LoVo (cell line): ENCODE data around the gene ZMIZ1.

Source experiments
- DNase-seq: peaks from one replicate; pipeline ENCODE4 v3.0.0-alpha.2; 2016; ENCODE audit warnings: low spot score

The ZMIZ1 gene

GRCh38 chr10:79156334-79157274 lies 87.8 kb downstream of the ZMIZ1 start:
- no peak for DNase-seq

GRCh38 chr10:79158004-79158340 lies 89.2 kb downstream of the ZMIZ1 start:
- DNase-seq: no peak

- DNase-seq: no peak
Measured at GRCh38 chr10:79158402-79159097, 89.8 kb downstream of the ZMIZ1 start.

GRCh38 chr10:79159141-79159651 lies 90.4 kb downstream of the ZMIZ1 start:
- no peak for DNase-seq

DNA sequence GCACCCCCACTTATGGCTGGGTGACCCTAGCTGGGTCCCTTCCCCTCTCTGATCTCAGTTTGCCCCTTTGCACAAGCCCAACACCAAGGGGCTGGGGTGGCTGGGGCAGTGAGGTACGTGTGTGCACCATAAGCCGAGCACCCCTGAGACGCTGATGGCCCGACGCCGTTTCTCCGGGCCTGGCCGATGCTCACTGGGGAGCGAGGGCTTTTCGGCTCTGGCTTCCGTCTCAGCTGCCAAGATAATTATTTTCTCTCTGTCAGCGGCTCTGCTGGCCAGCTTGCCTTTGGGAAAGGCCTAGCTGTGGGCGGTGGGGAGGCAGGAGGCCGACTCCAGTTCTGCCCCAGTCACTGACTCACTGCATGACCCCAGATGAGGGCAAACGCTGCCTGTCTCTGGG lies 91.0 kb downstream of the ZMIZ1 start:
- DNase-seq: no peak

DNA sequence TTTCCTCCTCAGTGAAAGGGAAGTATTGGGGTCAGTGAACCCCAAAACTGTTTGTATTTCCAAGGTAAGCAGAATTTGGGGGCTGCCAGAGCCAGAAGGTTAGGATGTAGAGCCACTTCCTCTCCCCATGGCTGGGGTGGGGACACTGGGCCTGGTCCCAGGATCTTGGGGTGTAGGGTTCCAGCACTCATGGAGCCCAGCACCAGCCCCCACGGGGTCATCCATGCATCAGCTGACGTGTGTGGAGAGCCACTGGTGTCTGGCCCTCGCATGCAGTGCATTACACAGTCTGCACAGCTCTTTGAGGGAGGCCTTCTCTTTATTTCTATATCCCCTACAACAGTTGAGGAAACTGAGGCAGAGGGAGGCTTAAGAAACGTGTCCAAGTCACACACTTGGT lies 91.4 kb downstream of the ZMIZ1 start:
- no peak for DNase-seq

DNA sequence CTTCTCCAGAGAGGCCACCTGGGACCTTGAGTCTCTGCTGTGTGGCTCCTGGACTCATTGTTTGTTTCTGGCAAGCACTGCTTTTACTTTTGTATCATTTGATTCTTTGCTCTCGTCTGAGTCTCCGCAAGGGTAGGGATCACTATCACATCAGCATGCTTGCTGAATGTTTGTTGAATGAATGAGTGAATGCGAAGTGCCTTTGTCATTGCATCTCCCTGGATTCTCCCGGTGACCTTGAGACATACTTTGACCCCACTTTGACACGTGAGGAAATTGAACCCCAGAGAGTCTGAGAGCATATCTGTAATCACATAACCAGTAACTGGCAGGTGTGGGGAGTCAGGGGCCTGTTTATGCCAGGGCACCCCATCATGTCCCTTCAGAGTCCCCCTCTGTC lies 92.8 kb downstream of the ZMIZ1 start:
- DNase-seq: no peak

- DNase-seq: no peak
Measured at GRCh38 chr10:79162022-79162421, 93.3 kb downstream of the ZMIZ1 start.

DNA sequence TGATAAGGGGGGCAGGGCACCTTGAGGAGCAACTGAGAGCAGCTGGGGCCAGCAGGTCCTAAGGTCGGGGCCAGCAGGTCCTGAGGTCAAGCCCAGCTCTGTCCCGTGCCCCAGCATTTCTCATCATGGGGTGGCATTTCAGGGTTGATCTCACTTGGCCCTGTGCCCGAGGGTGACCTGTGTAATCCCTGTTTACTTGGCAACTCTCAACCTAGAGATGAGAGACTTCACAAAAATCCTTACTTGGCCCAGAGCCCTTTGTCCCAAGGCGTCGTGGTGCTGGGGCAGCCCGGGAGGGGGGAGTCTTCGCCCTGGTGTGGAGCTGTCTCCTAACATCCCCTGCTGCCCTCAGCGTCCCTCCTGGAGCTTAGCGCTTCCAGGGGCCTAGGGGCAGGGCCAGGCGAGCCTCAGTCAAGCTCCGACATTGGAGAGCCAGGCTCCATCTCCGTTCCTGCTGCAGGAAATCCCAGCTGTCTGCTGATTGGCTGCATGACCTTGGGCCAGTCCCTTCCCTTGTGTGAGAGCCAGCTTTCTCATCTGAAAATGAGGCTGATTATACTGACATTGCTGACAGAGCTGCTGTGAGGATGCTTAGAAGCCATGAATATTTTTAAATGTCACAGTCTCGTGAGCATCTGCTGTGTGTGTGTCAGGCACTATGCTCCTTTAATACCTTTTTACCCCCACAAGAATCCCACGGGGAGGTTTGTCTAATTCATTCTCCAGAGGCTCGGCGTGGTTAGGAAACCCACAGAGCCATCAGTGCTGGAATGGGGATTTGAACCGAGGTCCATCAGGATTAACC lies 94.3 kb downstream of the ZMIZ1 start:
- DNase-seq: peak; percentile 31

- DNase-seq: no peak
Measured at GRCh38 chr10:79163666-79163975, 94.9 kb downstream of the ZMIZ1 start.

DNA sequence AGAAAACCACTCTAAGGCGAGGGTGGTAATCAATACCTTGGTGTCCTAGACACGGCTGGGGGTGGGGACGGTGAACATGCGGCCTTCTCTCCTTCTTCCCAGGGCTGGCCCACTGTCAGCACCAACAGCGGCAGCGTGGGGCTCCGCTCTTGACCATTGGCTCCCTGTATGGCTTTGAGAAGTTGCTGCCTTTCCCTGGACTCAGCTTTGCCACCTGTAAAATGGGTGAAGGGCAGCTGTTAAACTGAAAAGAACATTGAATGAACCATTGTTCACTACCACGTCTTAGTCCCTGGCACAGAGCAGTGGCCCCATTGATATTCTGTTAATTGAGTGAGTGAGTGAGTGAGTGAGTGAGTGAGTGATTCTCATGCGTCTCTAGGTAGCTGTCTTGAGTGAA lies 95.3 kb downstream of the ZMIZ1 start:
- no peak for DNase-seq

GRCh38 chr10:79165070-79165778 lies 96.5 kb downstream of the ZMIZ1 start:
- DNase-seq: no peak

- no peak for DNase-seq
Measured at GRCh38 chr10:79166312-79166721, 97.6 kb downstream of the ZMIZ1 start.

DNA sequence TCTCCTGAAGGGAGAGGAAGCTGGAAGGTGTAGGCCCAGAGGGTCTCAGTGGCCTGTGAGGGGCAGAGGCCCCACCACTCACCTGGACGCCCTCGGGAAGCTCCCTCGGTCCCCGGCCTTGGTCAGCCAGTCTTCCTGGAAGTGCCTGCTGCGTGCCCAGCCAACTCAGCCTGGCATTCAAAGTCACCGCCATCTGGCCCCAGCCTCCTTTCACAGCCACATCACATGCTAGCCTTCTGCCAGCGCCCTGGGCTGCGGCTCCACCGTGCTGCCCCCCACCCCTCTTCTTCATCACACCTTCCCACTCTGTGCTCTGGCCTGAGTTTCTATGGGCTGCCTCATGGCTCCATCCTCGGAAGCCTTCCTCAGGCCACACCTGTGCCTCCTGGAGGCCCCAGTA lies 98.0 kb downstream of the ZMIZ1 start:
- no peak for DNase-seq

DNA sequence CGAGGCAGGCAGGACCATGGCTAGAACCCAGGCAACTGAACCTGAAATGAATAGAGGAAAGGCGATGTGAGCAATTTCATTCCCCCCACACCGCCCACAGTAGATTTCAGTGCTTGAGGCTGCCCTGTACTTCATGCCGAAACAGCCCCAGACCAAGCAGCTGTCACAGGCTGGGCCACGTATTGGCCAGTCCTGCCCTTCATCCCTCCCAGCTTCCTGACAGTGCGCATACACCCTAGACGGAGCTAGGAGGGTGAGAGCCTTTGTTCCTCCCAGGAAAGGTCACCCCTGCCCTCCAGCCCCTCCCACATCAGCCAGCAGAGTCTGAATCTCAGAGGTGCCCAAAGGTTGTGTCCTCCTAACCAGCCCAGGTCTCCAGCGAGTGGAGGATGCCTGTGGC lies 98.8 kb downstream of the ZMIZ1 start:
- DNase-seq: no peak

DNA sequence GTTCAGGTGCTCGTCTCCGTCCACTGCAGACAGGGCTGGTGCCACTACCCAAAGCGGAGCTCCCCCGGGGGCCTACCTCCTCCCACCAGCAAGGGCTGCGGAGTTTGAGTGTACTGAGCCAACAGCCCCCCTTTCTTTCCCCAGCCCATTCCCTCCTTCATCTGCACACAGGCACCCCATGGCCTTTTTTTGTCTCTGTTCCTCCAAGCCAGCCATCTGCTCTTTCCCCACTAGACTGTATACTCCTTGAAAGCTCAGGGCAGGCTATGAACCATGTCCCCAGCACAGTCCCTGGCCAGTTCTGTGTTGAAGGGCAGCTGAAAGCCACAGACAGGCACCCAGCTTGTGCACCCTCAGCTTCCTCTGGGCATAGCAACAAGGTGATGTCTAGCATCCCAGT lies 99.4 kb downstream of the ZMIZ1 start:
- no peak for DNase-seq

DNA sequence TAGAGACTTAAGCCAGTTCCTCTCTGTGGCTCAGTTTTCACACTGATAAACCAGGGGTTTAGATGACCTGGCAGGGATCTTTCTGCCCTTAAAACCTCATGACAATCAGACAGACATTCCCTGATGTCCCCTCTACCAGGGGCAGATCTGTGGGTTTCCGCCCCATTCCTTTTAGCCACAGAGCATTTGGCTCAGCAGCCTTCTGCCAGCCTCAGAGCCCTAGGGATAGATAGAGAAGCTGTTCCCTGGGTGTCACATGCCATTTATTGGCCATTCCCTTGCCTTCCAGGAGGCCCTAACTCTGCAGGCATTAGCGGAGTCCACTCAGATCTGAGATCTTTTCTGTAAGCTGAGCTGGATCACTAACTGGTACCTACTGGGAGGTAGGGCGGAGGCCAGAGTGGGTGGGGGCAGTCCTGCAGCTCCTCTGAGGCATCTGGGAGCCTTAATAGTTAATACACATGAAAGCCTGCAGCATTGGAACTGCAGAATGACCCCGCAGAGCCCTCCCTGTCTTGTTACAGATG lies 101.5 kb downstream of the ZMIZ1 start:
- DNase-seq: no peak

DNA sequence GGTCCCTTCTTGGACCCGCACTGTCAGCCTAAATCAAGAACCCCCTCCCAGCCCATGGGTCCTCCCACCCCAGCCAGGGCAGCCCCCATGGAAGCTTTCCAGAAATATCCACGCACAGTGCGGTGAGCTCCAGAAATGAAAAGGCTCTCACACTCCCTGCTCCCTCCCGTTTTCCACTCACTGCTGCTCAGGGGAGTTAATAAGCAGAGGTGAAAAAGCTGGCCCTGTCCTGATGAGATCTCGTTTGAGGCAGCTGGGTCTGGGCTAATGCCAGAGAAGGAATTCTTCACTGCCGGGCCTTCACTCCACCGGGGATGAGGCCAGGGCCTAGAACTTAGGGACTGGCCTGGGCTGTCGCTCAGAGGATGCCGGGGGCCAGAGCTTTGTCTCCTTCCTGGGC lies 102.2 kb downstream of the ZMIZ1 start:
- DNase-seq: no peak

DNA sequence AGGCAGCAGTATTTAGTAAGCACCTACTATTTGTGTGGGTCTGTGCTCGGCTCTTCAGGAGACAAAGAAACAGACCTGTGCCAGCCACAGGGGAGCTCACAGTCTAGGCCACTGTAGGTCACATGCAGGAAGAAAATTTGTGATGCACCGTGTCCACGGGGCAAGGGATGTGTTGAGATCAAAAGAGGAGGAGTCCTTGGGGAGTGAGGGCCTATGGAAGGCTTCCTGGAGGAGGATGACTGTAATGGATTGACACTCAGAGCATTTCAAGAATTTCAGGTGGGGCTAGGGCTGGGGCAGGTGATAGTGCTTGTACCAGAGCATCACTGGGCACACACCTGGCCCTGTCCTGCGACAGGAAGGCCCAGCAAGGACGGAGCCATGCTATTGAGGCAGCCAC lies 102.7 kb downstream of the ZMIZ1 start:
- DNase-seq: no peak

DNA sequence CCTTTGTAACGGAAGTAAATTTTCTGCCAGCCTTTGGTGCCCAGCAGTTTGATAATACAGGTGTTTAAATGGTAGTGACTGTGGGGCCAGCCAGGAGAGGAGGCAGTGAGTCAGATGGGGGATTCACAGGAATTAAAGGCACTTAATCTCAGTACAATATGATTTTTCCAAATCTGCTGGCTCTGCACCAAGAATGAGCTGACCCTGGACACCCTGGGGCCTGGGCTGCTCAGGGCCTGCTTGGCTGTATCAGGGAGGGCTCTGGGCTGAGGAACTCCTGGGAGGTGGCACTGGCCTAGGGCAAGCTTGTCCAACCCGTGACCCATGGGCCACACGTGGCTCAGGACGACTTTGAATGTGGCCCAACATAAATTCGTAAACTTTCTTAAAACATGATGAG lies 104.1 kb downstream of the ZMIZ1 start:
- no peak for DNase-seq

DNA sequence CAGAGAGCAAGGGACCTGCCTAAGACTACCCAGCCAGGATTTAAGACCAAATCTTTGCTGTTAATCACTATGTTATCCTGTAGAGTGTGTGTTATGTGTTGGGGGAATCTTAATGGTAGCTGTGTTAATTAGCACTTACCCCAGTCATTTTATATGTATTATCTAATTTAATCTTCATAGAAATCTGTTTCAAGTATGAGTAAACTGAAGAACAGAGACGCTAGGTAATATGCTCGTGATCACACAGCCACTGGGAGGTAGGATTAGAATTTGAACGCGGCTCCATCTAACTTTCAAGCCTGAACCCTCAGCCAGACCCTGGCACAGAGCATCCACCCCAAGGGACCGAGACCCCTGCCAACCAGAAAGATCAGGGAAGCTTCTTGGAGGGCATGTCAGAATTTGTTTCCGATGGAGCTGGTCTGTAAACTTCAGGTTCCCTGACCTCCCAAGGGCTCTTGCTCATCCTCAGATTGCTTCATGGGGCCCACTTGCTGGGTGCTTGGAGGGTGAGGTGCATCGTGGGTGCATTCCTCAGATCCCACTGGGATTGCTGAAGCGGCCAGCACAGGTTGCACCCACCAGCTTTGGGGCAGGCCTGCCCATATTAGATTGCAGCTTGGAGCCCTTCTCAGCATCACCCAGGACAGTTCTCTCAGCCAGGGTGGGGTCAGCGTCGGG lies 105.0 kb downstream of the ZMIZ1 start:
- no peak for DNase-seq
